Ascending aorta (tissue), 2 donors: ENCODE measurements around the gene BAAT. TPM values are rescaled to one million over a fixed set of nuclear protein-coding genes. Genes with fewer than 3 reads are reported as not detected.

Source experiments
- DNase-seq, 2 donors: peaks; one replicate each; pipeline ENCODE4 v3.0.0-alpha.2; 2019; ENCODE audit warnings: low spot score in 2 of 2
- H3K27ac ChIP-seq, 2 donors: fragments of 200-600 bp; sonication (generic); one replicate each; pipeline ENCODE4 v1.5.1; 2016 to 2017; ENCODE audit warnings: mild to moderate bottlenecking in 1 of 2
- H3K27me3 ChIP-seq: fragments of 200-600 bp; sonication (generic); one replicate; pipeline ENCODE4 v1.5.1; 2017
- H3K36me3 ChIP-seq, 2 donors: fragments of 200-600 bp; sonication (generic); one replicate each; pipeline ENCODE4 v1.5.1; 2016
- H3K4me1 ChIP-seq, 2 donors: fragments of 200-600 bp; sonication (generic); one replicate each; pipeline ENCODE4 v1.5.1; 2016 to 2017; ENCODE audit warnings: mild to moderate bottlenecking in 1 of 2
- H3K4me3 ChIP-seq, 2 donors: fragments of 200-600 bp; sonication (generic); one replicate each; pipeline ENCODE4 v1.5.1; 2016 to 2017; ENCODE audit warnings: mild to moderate bottlenecking in 1 of 2
- H3K9me3 ChIP-seq, 2 donors: fragments of 200-600 bp; sonication (generic); one replicate each; pipeline ENCODE4 v1.5.1; 2016
- intact Hi-C: fragments of 100-400 bp; cut with DNase I; formaldehyde crosslinking; loops from one replicate; pipeline ENCODE4 v1.15.1; 2023
- total RNA-seq: library from RNA; depleted of rRNA; stranded (reverse); fragments of >200 nt; gene quantifications from one replicate; pipeline ENCODE4 v1.1.0, GENCODE V29; 2016
- TF ChIP-seq, protein P1 (sequence below), 3 experiments: fragments of 200-600 bp in 2 of 3; fragments of 450-650 bp in 1 of 3; sonication (generic) in 2 of 3; IDR thresholded peaks; one replicate each; pipeline ENCODE4 v1.5.1; 2016 to 2019; ENCODE audit warnings: antibody characterized with exemption in 3 of 3, mild to moderate bottlenecking in 1 of 3, moderate library complexity in 1 of 3

BAAT gene
- total RNA-seq, 1 donor from 2014 or later, result 0.53 TPM

GRCh38 chr9:101417977-101418376, 33.2 kb upstream of the BAAT start:
- H3K27ac ChIP-seq, result no peak overlapping the region
- H3K27me3 ChIP-seq, result no peaks in the 10 kb centered on the region
- TF ChIP-seq, protein P1, sequence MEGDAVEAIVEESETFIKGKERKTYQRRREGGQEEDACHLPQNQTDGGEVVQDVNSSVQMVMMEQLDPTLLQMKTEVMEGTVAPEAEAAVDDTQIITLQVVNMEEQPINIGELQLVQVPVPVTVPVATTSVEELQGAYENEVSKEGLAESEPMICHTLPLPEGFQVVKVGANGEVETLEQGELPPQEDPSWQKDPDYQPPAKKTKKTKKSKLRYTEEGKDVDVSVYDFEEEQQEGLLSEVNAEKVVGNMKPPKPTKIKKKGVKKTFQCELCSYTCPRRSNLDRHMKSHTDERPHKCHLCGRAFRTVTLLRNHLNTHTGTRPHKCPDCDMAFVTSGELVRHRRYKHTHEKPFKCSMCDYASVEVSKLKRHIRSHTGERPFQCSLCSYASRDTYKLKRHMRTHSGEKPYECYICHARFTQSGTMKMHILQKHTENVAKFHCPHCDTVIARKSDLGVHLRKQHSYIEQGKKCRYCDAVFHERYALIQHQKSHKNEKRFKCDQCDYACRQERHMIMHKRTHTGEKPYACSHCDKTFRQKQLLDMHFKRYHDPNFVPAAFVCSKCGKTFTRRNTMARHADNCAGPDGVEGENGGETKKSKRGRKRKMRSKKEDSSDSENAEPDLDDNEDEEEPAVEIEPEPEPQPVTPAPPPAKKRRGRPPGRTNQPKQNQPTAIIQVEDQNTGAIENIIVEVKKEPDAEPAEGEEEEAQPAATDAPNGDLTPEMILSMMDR (IDR thresholded peaks at IDR 0.05), result no peak
- peaks cover 7 to 24% of the 10 kb centered on the region in 2 donors for H3K36me3 ChIP-seq
- H3K4me1 ChIP-seq, result no peaks in the 10 kb centered on the region
- H3K9me3 ChIP-seq, result peaks cover 13 to 68% of the 10 kb centered on the region in 2 donors
- no peak for DNase-seq
- intact Hi-C loops, result no loop called here
- H3K4me3 ChIP-seq, result no peak overlapping the region

DNA sequence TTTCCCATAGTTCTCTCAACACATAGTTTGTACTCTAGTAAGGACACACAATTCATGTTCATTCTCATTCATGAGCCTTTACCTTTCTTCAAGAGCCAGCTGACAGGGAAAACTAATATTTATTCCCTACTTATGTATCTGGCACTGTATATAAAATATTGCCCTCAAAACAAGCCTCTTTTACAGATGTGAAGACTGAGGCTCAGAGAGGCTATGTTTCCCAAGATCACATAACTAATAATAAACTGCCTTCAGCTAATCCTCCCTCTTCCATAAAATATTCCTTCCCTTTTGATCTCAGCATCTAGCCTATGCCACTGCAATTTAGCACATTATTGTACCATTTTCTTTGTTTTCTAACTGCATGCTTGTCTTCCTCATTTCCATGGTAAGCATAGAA, 32.6 kb upstream of the BAAT start:
- Histone ChIP-seq H3K4me3 (no peak overlapping the region), H3K27ac (no peak overlapping the region), H3K36me3 (peaks cover 7 to 24% of the 10 kb centered on the region in 2 donors), H3K9me3 (peaks cover 19 to 74% of the 10 kb centered on the region in 2 donors), H3K27me3 (no peaks in the 10 kb centered on the region), H3K4me1 (no peaks in the 10 kb centered on the region)
- intact Hi-C loops, result no loop called here
- DNase-seq, result no peak
- TF ChIP-seq, protein P1 (IDR thresholded peaks at IDR 0.05), result no peak

- intact Hi-C loops, result no loop called here
- Histone ChIP-seq H3K27ac (no peak overlapping the region), H3K4me3 (no peak overlapping the region), H3K36me3 (peaks cover 4 to 21% of the 10 kb centered on the region in 2 donors), H3K9me3 (peaks cover 37 to 88% of the 10 kb centered on the region in 2 donors), H3K4me1 (no peaks in the 10 kb centered on the region), H3K27me3 (no peaks in the 10 kb centered on the region)
- TF ChIP-seq, protein P1 (IDR thresholded peaks at IDR 0.05), result no peak
- no peak for DNase-seq
Observed at GRCh38 chr9:101415578-101415977, 30.8 kb upstream of the BAAT start.

- Histone ChIP-seq H3K36me3 (peaks cover 4 to 24% of the 10 kb centered on the region in 2 donors), H3K4me1 (no peaks in the 10 kb centered on the region), H3K4me3 (no peak overlapping the region), H3K9me3 (peaks cover 45 to 93% of the 10 kb centered on the region in 2 donors), H3K27ac (no peak overlapping the region), H3K27me3 (no peaks in the 10 kb centered on the region)
- intact Hi-C loops, result no loop called here
- TF ChIP-seq, protein P1 (IDR thresholded peaks at IDR 0.05), result no peak
- DNase-seq, result no peak
Observed at GRCh38 chr9:101414839-101415238, 30.0 kb upstream of the BAAT start.

GRCh38 chr9:101409079-101409477, 24.3 kb upstream of the BAAT start:
- intact Hi-C loops, result no loop called here
- H3K4me3 ChIP-seq, result no peak overlapping the region
- H3K9me3 ChIP-seq, result peaks cover 89 to 98% of the 10 kb centered on the region in 2 donors

More at GRCh38 chr9:101409079-101409477, 24.3 kb upstream of the BAAT start:
- H3K36me3 ChIP-seq, result peaks cover 60 to 61% of the 10 kb centered on the region in 2 donors
- no peaks in the 10 kb centered on the region for H3K4me1 ChIP-seq
- no peaks in the 10 kb centered on the region for H3K27me3 ChIP-seq
- DNase-seq, result no peak
- TF ChIP-seq, protein P1 (IDR thresholded peaks at IDR 0.05), result no peak
- H3K27ac ChIP-seq, result no peak overlapping the region
